ENCODE results near the gene IPO11.
"Not testable (repeated sequence)": the region's sequence is repeated elsewhere in the genome, so short reads cannot be mapped to it uniquely, and the experiment has no call there.

The IPO11 gene

DNA sequence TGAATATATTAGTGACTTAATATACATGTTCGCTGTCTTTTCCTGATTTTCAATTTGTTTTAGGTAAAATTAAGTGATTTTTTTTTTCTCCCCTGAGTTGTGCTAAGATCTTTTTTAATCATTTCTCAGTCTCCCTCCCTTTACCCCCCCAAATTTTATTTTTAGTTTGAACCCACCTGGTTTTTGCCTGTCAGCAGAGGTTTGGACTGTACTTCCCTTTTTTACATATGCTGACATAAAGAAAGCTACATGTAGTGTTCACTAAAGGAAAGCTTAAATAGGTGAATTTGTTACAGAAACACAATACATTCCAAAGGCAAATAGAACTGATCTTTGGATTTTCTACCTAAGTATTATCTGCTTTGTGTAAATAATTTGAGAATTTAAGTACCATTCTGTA, 82.2 kb downstream of the IPO11 start:
- DNase-seq (ENCODE audit: low spot score): no peak
- Histone ChIP-seq H3K4me3 (no peak overlapping the region), H3K27ac (no peak overlapping the region)
- TF ChIP-seq, protein P1, sequence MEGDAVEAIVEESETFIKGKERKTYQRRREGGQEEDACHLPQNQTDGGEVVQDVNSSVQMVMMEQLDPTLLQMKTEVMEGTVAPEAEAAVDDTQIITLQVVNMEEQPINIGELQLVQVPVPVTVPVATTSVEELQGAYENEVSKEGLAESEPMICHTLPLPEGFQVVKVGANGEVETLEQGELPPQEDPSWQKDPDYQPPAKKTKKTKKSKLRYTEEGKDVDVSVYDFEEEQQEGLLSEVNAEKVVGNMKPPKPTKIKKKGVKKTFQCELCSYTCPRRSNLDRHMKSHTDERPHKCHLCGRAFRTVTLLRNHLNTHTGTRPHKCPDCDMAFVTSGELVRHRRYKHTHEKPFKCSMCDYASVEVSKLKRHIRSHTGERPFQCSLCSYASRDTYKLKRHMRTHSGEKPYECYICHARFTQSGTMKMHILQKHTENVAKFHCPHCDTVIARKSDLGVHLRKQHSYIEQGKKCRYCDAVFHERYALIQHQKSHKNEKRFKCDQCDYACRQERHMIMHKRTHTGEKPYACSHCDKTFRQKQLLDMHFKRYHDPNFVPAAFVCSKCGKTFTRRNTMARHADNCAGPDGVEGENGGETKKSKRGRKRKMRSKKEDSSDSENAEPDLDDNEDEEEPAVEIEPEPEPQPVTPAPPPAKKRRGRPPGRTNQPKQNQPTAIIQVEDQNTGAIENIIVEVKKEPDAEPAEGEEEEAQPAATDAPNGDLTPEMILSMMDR (IDR thresholded peaks at IDR 0.05): no peak

DNA sequence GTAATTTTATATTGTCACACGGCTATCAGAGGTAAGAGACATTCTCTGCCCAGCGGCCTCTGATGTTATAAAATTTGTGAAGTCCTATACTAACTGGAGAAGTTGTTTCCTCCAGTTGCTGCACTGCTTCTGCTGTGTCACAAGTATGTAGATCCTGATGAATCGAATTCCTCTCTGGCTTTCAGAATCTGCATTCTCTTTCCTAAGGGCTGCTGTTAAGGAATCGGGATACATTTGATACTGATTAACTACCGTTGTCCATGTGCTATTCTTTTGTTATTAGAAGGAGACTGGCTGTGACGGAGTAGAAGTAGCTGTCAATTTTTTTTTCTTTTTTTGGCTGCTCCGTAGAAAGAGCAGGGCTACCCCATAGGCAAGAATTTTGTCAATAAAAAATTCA, 84.3 kb downstream of the IPO11 start:
- no peak overlapping the region for H3K27ac ChIP-seq
- TF ChIP-seq, protein P1 (IDR thresholded peaks at IDR 0.05): no peak
- no peak for DNase-seq (ENCODE audit: low spot score)
- H3K4me3 ChIP-seq: no peak overlapping the region

DNA sequence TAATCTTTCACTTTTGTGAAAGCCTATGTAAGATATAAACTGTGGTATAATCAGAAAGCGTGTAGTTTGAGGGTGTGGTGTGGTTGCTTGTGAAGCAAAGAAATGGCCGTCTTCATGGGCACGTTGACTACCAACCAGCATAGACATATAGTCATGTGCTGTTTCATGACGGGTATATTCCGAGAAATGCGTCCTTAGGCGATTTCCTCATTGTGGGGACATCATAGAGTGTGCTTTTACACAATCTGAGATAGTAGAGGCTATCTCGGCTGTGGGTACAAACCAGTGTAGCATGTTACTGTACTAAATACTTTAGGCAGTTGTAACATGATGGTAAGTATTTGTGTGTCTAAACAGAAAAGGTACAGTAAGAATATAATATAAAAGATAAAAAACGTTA, 86.4 kb downstream of the IPO11 start:
- no peak overlapping the region for H3K4me3 ChIP-seq
- DNase-seq (ENCODE audit: low spot score): no peak
- H3K27ac ChIP-seq: no peak overlapping the region
- TF ChIP-seq, protein P1 (IDR thresholded peaks at IDR 0.05): no peak

DNA sequence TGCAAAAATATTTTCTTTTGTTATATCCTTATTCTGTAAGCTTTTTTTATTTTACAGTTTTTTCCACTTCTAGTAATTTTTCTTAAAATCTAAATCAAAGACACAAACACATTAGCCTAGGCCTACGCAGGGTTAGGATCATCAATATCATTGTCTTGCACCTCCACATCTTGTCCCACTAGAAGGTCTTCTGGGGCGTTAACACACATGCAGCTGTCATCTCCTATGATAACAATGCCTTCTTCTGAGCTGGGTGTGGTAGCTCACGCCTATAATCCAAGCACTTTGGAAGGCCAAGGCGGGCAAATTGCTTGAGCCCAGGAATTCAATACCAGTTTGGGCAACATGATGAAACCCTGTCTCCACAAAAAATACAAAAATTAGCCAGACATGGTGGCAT, 87.2 kb downstream of the IPO11 start:
- no peak overlapping the region for H3K4me3 ChIP-seq
- no peak for DNase-seq (ENCODE audit: low spot score)
- no peak overlapping the region for H3K27ac ChIP-seq
- TF ChIP-seq, protein P1 (IDR thresholded peaks at IDR 0.05): no peak

DNA sequence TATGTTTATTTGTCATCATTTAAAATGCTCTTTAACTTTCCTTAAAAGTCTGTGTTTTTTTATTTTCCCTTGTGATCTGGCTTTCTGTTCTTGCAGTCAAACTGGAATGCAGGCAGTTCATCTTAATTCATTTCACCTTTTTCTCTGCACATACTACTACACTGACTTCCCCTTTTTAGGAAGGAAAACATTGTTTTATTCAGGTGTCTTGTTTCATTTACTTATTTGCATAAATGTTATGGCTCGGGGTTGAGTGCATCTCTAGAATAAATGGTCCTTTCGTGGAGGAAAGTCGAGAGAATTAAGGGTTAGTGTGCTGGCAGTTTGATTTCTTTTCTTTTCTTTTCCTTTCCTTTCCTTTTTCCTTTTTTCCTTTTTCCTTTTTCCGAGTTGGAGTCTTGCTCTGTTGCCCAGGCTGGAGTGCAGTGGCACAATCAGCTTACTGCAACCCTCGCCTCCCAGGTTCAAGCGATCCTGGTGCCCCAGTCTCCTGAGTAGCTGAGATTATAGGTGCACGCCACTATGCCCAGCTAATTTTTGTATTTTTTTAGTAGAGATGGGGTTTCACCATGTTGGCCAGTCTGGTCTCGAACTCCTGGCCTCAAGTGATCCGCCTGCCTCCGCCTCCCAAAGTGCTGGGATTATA, 90.0 kb downstream of the IPO11 start:
- DNase-seq (ENCODE audit: low spot score): no peak
- H3K4me3 ChIP-seq: no peak overlapping the region
- no peak overlapping the region for H3K27ac ChIP-seq
- TF ChIP-seq, protein P1 (IDR thresholded peaks at IDR 0.05): no peak

DNA sequence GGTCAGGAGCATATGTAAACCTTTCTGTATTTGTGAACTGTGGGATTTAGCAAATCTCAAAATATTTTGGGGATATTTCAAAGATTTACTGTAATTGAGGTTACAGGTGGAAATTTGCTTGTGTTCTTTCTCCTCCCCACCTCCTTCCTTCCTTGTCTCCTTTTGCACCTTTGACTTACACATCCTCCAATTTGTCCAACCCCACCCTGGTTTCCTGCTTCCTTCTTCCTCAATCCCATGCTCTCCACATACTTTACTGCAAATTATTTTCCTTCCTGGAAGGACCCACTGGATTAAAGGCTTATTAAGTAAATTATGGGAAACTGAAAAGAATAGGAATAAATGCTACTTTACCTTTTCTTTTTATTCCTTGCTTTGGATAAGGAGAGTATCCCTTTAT, 91.6 kb downstream of the IPO11 start:
- TF ChIP-seq, protein P1 (IDR thresholded peaks at IDR 0.05): no peak
- H3K4me3 ChIP-seq: no peak overlapping the region
- no peak for DNase-seq (ENCODE audit: low spot score)
- no peak overlapping the region for H3K27ac ChIP-seq

DNA sequence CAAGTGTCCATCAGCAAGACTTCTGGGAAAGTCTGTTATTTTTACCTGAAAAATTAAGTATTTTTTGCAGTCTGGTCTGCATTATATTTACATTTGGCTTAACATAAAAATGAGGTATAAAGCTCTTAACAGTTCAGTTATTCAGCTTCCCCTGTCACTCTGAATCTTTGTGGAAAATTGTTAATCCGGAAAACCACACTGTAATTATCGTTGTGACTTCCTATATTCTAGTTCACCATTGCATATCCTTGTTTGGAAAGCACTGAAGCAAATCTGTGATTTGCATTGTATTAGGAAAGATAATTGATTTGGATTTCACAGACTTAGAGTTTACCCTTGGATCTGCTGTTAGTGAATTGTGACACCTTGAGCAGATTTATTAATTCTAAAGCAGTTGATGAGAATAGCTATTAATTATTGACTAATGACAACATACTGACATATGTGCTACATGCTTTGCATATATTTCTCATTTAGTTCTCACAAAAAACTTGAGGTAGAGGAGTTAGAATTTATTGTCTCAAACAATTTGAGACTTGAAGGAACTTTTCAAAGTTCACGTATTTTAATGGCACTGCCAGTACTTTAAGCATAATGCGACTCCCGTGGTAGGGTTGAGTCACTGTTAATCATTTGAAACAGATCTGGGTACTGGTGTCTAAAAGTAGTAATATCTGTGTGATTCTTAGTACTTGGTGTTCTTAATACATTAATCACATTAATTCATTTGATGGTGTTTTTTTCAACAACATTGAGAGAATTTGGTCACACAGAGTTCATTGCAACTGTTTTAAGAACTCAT, 94.3 kb downstream of the IPO11 start:
- no peak overlapping the region for H3K4me3 ChIP-seq
- no peak for DNase-seq (ENCODE audit: low spot score)
- H3K27ac ChIP-seq: no peak overlapping the region
- TF ChIP-seq, protein P1 (IDR thresholded peaks at IDR 0.05): no peak

DNA sequence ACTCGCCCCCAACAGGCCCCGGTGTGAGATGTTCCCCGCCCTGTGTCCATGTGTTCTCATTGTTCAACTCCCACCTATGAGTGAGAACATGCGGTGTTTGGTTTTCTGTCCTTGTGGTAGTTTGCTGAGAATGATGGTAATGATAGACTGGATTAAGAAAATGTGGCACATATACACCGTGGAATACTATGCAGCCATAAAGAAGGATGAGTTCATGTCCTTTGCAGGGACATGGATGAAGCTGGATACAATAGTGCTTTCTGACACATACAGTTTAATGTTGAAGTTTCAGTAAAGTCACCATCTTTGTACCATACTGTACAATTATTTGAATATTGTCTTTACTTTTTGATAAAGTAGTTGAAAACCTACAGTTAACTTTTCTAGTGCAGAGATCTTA, 96.2 kb downstream of the IPO11 start:
- DNase-seq (ENCODE audit: low spot score); H3K27ac ChIP-seq; H3K4me3 ChIP-seq: not testable (repeated sequence)

Measured in coronary artery (tissue), 2 donors.